A673 (cell line): ENCODE data around the gene AFG1L.

Experiments used
- EZH2 ChIP-seq: fragments of 200-600 bp; sonication (generic); IDR thresholded peaks from 2 replicates; pipeline ENCODE4 v1.6.1; 2017; ENCODE audit warnings: borderline replicate concordance, low read depth, mild to moderate bottlenecking, mixed read lengths, antibody characterized with exemption, low read length; ENCODE audit not compliant: poor library complexity, severe bottlenecking
- TF ChIP-seq, protein P1 (sequence below): fragments of 300-800, 200-600 bp; sonication (generic); conservative IDR thresholded peaks from 2 replicates; pipeline ENCODE4 v1.5.1; 2017; ENCODE audit warnings: low read depth, mild to moderate bottlenecking, antibody characterized with exemption, low read length, moderate library complexity, mixed read lengths

DNA sequence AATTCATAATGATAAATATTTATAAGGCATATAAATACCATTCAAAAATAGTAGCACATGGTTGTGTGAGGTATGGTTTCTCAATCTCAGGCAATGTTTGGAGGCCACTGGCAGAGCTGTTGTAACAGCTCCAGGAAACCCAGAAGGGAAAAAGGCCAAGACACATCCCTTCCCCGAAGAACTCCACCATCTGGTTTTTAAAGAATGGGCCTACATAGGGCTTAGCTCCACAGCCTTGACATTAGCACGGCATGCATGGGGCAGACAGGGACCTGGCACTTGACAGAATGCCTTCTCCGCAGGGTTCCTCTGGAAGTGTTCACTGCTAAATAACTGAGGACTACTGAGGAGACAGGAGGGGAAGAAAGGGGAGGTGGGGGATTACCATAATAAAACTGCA lies 249.8 kb downstream of the AFG1L start:
- TF ChIP-seq, protein P1, sequence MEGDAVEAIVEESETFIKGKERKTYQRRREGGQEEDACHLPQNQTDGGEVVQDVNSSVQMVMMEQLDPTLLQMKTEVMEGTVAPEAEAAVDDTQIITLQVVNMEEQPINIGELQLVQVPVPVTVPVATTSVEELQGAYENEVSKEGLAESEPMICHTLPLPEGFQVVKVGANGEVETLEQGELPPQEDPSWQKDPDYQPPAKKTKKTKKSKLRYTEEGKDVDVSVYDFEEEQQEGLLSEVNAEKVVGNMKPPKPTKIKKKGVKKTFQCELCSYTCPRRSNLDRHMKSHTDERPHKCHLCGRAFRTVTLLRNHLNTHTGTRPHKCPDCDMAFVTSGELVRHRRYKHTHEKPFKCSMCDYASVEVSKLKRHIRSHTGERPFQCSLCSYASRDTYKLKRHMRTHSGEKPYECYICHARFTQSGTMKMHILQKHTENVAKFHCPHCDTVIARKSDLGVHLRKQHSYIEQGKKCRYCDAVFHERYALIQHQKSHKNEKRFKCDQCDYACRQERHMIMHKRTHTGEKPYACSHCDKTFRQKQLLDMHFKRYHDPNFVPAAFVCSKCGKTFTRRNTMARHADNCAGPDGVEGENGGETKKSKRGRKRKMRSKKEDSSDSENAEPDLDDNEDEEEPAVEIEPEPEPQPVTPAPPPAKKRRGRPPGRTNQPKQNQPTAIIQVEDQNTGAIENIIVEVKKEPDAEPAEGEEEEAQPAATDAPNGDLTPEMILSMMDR, result no peak
- TF ChIP-seq EZH2, result no peak
